SJCRH30 (cell line): ENCODE data around the gene STN1. TPM values are rescaled to one million over a fixed set of nuclear protein-coding genes. Genes with fewer than 3 reads are reported as not detected.

Experiments
- DNase-seq, 2 experiments: peaks; one replicate each; pipeline ENCODE4 v3.0.0-alpha.2; 2015 to 2020
- H3K27ac ChIP-seq: fragments of 250-450 bp; sonication (Bioruptor Pico); 2 replicates; pipeline ENCODE4 v1.5.1; 2020; ENCODE audit warnings: mild to moderate bottlenecking, moderate library complexity
- H3K27me3 ChIP-seq: fragments of 250-450 bp; sonication (Bioruptor Pico); 2 replicates; pipeline ENCODE4 v1.5.1; 2020; ENCODE audit warnings: mild to moderate bottlenecking, moderate library complexity
- H3K36me3 ChIP-seq: fragments of 250-450 bp; sonication (Bioruptor Pico); 2 replicates; pipeline ENCODE4 v1.5.1; 2020; ENCODE audit warnings: mild to moderate bottlenecking, moderate library complexity
- H3K4me1 ChIP-seq: fragments of 250-450 bp; sonication (Bioruptor Pico); 2 replicates; pipeline ENCODE4 v1.5.1; 2020; ENCODE audit warnings: mild to moderate bottlenecking, moderate library complexity
- H3K4me3 ChIP-seq: fragments of 250-450 bp; sonication (Bioruptor Pico); 2 replicates; pipeline ENCODE4 v1.5.1; 2020; ENCODE audit warnings: mild to moderate bottlenecking, moderate library complexity
- H3K9me3 ChIP-seq: fragments of 250-450 bp; sonication (Bioruptor Pico); replicated peaks from 2 replicates; pipeline ENCODE4 v1.5.1; 2020; ENCODE audit warnings: mild to moderate bottlenecking, moderate library complexity
- total RNA-seq: library from RNA; depleted of rRNA; stranded (reverse); fragments of >200 nt; shearing (Covaris generic); gene quantifications from 2 replicates; pipeline ENCODE4 v1.2.3, GENCODE V29; 2014

STN1 gene
- total RNA-seq, 1 experiment from 2014 or later = 10.3 TPM

- H3K36me3 ChIP-seq = no peaks in the 10 kb centered on the region
- DNase-seq = no peak
- H3K4me1 ChIP-seq = peaks cover 13% of the 10 kb centered on the region
- H3K27me3 ChIP-seq = no peaks in the 10 kb centered on the region
- no peaks in the 10 kb centered on the region; the same call in 1 of the 2 replicates for H3K9me3 ChIP-seq
- H3K27ac ChIP-seq = no peak overlapping the region
- no peak overlapping the region for H3K4me3 ChIP-seq
Observed at GRCh38 chr10:103876155-103876554, 41.8 kb downstream of the STN1 start.

- no peaks in the 10 kb centered on the region for H3K27me3 ChIP-seq
- H3K4me3 ChIP-seq = no peak overlapping the region
- H3K36me3 ChIP-seq = no peaks in the 10 kb centered on the region
- no peak for DNase-seq
- no peak overlapping the region for H3K27ac ChIP-seq
- H3K9me3 ChIP-seq = no peaks in the 10 kb centered on the region; the same call in 1 of the 2 replicates
- peaks cover 26% of the 10 kb centered on the region for H3K4me1 ChIP-seq
Observed at GRCh38 chr10:103874730-103875129, 43.3 kb downstream of the STN1 start.

DNA sequence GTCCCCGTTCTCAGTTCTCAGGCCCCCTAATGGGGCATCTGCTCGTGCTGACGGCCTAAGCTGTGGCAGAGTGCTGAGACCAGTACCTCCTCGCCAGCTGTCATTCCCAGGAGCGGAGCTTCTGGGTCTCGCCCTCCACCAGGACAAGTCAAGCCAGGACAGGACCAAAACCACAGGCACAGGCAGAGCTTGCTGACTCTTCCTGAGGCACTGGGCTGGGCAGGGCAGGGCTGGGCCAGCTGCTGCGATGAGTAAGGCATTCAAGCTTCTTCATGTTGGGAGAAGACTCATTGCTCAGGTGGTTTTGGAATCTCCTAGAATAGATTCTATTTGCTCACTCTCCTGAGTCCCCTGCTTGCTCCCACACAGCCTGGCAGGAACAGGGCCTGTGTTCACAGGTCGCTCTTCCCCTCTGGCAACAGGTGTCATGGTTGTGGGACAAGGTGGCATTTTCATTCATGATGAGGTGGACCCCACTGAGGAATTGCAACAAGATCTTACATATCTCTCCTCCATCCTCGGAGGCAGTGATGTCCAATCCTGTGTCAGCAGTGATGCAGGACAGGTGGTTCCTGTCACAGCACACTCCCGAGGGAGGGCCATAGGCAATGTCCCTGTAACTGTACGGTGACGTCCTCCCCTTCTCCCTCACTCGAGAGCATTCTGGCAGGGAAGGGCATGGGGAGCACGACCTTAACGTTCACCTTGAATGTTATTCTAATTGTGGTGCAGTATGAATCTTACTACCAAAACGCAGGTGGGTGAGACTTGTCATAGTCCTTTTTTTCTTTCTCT lies 45.6 kb downstream of the STN1 start:
- peak; percentile 68 to 70 for DNase-seq

GRCh38 chr10:103871006-103871405 lies 47.0 kb downstream of the STN1 start:
- peak overlapping the region; percentile 33 for H3K27ac ChIP-seq
- no peaks in the 10 kb centered on the region; the same call in 1 of the 2 replicates for H3K9me3 ChIP-seq
- H3K4me1 ChIP-seq = peaks cover 28% of the 10 kb centered on the region
- H3K36me3 ChIP-seq = no peaks in the 10 kb centered on the region
- H3K4me3 ChIP-seq = peak overlapping the region; percentile 37
- H3K27me3 ChIP-seq = no peaks in the 10 kb centered on the region
- DNase-seq = no peak

More for the DNA sequence above, 45.6 kb downstream of the STN1 start:
- H3K4me3 ChIP-seq = no peak overlapping the region
- peak overlapping the region; percentile 33 for H3K27ac ChIP-seq
- no peaks in the 10 kb centered on the region for H3K36me3 ChIP-seq
- H3K27me3 ChIP-seq = no peaks in the 10 kb centered on the region
- peaks cover 28% of the 10 kb centered on the region for H3K4me1 ChIP-seq
- no peaks in the 10 kb centered on the region; the same call in 1 of the 2 replicates for H3K9me3 ChIP-seq

DNA sequence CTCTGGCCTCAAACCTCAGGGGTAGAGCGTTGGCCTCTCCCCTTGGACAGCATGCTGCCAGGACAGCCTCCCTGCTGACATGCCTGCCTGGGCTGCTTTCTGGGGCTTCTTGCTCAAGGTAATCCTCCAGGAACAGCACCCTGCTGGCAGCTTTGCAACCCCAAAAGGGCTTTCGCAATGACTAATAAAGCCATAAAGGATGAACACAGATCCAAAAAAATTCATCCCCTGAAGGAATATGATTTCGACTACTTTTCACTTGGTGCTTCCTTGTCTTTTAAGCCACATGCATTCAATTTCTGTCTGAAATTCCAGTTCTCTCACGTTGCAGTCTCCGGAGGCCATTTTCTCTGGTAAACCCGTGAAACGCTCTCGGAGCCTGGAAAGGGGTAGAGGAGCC lies 47.5 kb downstream of the STN1 start:
- Histone ChIP-seq H3K4me1 (peaks cover 28% of the 10 kb centered on the region), H3K27ac (peak overlapping the region; percentile 33), H3K4me3 (peak overlapping the region; percentile 37), H3K36me3 (no peaks in the 10 kb centered on the region), H3K27me3 (no peaks in the 10 kb centered on the region), H3K9me3 (peaks cover 3% of the 10 kb centered on the region)
- DNase-seq = peak; percentile 36 to 49

- no peak overlapping the region for H3K27ac ChIP-seq
- no peak for DNase-seq
- no peak overlapping the region for H3K4me3 ChIP-seq
Observed at GRCh38 chr10:103869336-103869735, 48.6 kb downstream of the STN1 start.

GRCh38 chr10:103868200-103868599 lies 49.8 kb downstream of the STN1 start:
- H3K27ac ChIP-seq = no peak overlapping the region
- H3K4me1 ChIP-seq = peaks cover 28% of the 10 kb centered on the region
- H3K4me3 ChIP-seq = no peak overlapping the region
- peaks cover 7% of the 10 kb centered on the region for H3K9me3 ChIP-seq
- no peaks in the 10 kb centered on the region for H3K36me3 ChIP-seq
- no peaks in the 10 kb centered on the region for H3K27me3 ChIP-seq
- DNase-seq = no peak

More at GRCh38 chr10:103869336-103869735, 48.6 kb downstream of the STN1 start:
- Histone ChIP-seq H3K36me3 (no peaks in the 10 kb centered on the region), H3K27me3 (no peaks in the 10 kb centered on the region), H3K4me1 (peaks cover 28% of the 10 kb centered on the region), H3K9me3 (peaks cover 7% of the 10 kb centered on the region)

GRCh38 chr10:103861505-103861904 lies 56.5 kb downstream of the STN1 start:
- Histone ChIP-seq H3K36me3 (no peaks in the 10 kb centered on the region; the same call in 1 of the 2 replicates), H3K27ac (no peak overlapping the region), H3K4me1 (peaks cover 4% of the 10 kb centered on the region; the same call in 1 of the 2 replicates), H3K27me3 (no peaks in the 10 kb centered on the region), H3K4me3 (no peak overlapping the region), H3K9me3 (peaks cover 7% of the 10 kb centered on the region)
- DNase-seq = no peak

- H3K9me3 ChIP-seq = no peaks in the 10 kb centered on the region
- H3K27ac ChIP-seq = no peak overlapping the region
- H3K36me3 ChIP-seq = no peaks in the 10 kb centered on the region; the same call in 1 of the 2 replicates
- no peaks in the 10 kb centered on the region for H3K27me3 ChIP-seq
- peak; percentile 62 to 89 for DNase-seq
- H3K4me3 ChIP-seq = no peak overlapping the region
- H3K4me1 ChIP-seq = peaks cover 8% of the 10 kb centered on the region; the same call in 1 of the 2 replicates
Observed at GRCh38 chr10:103859161-103860086, 58.6 kb downstream of the STN1 start.

GRCh38 chr10:103858360-103858759 lies 59.6 kb downstream of the STN1 start:
- Histone ChIP-seq H3K9me3 (no peaks in the 10 kb centered on the region), H3K27me3 (no peaks in the 10 kb centered on the region), H3K4me3 (no peak overlapping the region), H3K27ac (no peak overlapping the region), H3K4me1 (peaks cover 8% of the 10 kb centered on the region; the same call in 1 of the 2 replicates), H3K36me3 (no peaks in the 10 kb centered on the region; the same call in 1 of the 2 replicates)
- no peak for DNase-seq

GRCh38 chr10:103856797-103857170 lies 61.2 kb downstream of the STN1 start:
- H3K36me3 ChIP-seq = no peaks in the 10 kb centered on the region
- peak; percentile 50 to 77 for DNase-seq
- H3K4me1 ChIP-seq = peaks cover 8% of the 10 kb centered on the region; the same call in 1 of the 2 replicates
- no peak overlapping the region for H3K27ac ChIP-seq
- H3K27me3 ChIP-seq = no peaks in the 10 kb centered on the region
- H3K4me3 ChIP-seq = no peak overlapping the region
- no peaks in the 10 kb centered on the region for H3K9me3 ChIP-seq

DNA sequence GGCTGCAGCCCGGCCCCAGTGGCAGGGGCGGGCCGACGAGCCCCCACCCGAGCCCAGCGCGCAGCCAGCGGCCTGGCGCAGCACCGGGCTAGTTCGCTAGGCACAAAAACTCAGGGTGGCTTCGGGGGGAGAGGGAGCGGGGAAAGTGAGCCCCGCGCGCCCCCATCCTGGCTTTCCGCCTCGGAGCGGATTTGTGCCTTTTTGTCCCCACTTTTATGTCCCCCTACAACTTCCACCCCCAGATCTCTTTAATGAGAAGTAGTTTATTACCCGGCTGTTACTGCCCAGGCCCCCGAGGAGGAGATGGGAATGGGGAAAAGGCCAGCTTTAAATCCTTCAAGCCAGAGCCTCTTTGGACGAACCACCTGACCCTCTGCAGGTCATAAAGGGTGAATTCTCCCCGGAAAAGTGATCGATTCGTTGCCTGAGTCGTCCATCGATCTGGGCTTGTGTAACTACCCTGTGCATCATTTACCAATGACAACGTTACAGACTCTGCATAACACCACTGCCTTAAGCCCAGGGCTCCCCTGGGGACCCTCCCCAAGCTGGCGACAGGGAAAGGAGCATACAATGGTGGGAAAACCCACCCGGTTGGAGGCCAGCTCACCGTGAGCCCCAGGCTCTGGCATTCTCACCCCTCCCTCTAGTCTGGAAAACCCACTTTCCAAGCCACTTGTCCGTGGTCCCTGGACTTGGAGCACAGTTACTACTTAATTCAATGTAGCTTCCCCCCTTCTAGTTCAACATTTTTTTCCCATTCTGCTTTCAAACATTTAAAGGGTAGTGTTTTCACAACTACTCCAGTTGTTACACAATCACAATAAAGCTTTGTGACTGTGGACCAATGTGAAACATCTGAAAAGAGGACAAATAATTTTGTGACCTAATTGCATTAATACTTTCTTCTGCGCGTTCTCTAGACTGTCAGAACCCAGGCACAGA lies 61.9 kb downstream of the STN1 start:
- no peaks in the 10 kb centered on the region for H3K27me3 ChIP-seq
- H3K36me3 ChIP-seq = no peaks in the 10 kb centered on the region
- peaks cover 8% of the 10 kb centered on the region; the same call in 1 of the 2 replicates for H3K4me1 ChIP-seq
- peak overlapping the region; percentile 76 for H3K4me3 ChIP-seq
- no peaks in the 10 kb centered on the region for H3K9me3 ChIP-seq
- no peak for DNase-seq
- no peak overlapping the region for H3K27ac ChIP-seq

- Histone ChIP-seq H3K27ac (peak within 1 kb of the TSS; percentile 34; the same call in 1 of the 2 replicates), H3K4me1 (peaks cover 13% of the 10 kb centered on the region)
Observed at GRCh38 chr10:103855424-103855823, 62.6 kb downstream of the STN1 start, which contains the start of gene SH3PXD2A. Gene SH3PXD2A, minus strand, starts transcription at chr10:103855576. Its CDS starts 310 bp downstream, at chr10:103855266.

More at GRCh38 chr10:103855424-103855823, 62.6 kb downstream of the STN1 start, which contains the start of gene SH3PXD2A:
- Histone ChIP-seq H3K36me3 (no peaks in the 10 kb centered on the region), H3K4me3 (peak within 1 kb of the TSS; percentile 76), H3K9me3 (no peaks in the 10 kb centered on the region), H3K27me3 (no peaks in the 10 kb centered on the region)
- peak; percentile 62 to 65 for DNase-seq
